K562 (cell line): Measurements from ENCODE around the gene MRPL41. TPM values are rescaled to one million over a fixed set of nuclear protein-coding genes. Genes with fewer than 3 reads are reported as not detected.
A peak's percentile ranks its signal among the peaks of the same experiment; 100 is the strongest.

Source experiments
- ATAC-seq: fragments of 200-7000 bp; cut with Tn5 transposase; 3 replicates; pipeline ENCODE4 v1.9.1; 2020; ENCODE audit warnings: moderate library complexity
- BruUV-seq: library from RNA; stranded (reverse); fragments of 400-500 nt; replicated peaks from 2 replicates; lab custom pipeline; 2021; lab: Mats Ljungman, UMichigan
- CTCF ChIA-PET: fragments of 300-600 bp; formaldehyde crosslinking; extraction: SDS; loops from one replicate; lab custom pipeline; 2021; ENCODE audit warnings: low intra/inter-chr PET ratio; lab: Yijun Ruan, JAX
- POLR2A ChIA-PET: fragments of 300-600, 350-650 bp; sonication (Branson Sonifier 250); formaldehyde crosslinking; extraction: SDS; loops from one replicate; lab custom pipeline; 2021; ENCODE audit warnings: antibody characterized with exemption, inconsistent platforms; lab: Yijun Ruan, JAX
- DNase-seq, 4 experiments: peaks; one replicate each; pipeline versions ENCODE4 v3.0.0 to v3.0.0-alpha.2; 2011 to 2018; ENCODE audit warnings: low spot score in 3 of 4, mixed read lengths in 3 of 4; ENCODE audit errors: extremely low read depth in 1 of 4
- FAIRE-seq: peaks from 2 replicates; lab custom pipeline; 2011; peaks lifted over from hg19 to GRCh38; lab: Jason Lieb, UNC
- H2AFZ ChIP-seq: 2 replicates; pipeline ENCODE4 v1.6.0; 2011; ENCODE audit warnings: low read depth, low read length, control low read depth, inconsistent platforms
- H3K27ac ChIP-seq: fragments of 200-600 bp; 3 replicates; pipeline ENCODE4 v1.8.0; 2011; ENCODE audit warnings: low read depth, mild to moderate bottlenecking, control low read depth, inconsistent platforms, low read length, moderate library complexity, mixed read lengths; ENCODE audit errors: extremely low read depth
- H3K27me3 ChIP-seq, 2 experiments: fragments of 300-600 bp in 1 of 2; 2 replicates in 1 of 2; 3 replicates in 1 of 2; pipeline versions ENCODE4 v1.6.0 to v1.8.0; 2011; ENCODE audit warnings: inconsistent platforms in 2 of 2, low read length in 2 of 2, mild to moderate bottlenecking in 1 of 2, mixed read lengths in 1 of 2, moderate library complexity in 1 of 2; ENCODE audit not compliant: control insufficient read depth in 2 of 2, insufficient read depth in 2 of 2
- H3K36me3 ChIP-seq: fragments of 300-600 bp; 3 replicates; pipeline ENCODE4 v1.8.0; 2011; ENCODE audit warnings: mild to moderate bottlenecking, low read length, inconsistent platforms; ENCODE audit not compliant: control insufficient read depth, insufficient read depth
- H3K4me1 ChIP-seq, 2 experiments: fragments of 200-600 bp in 1 of 2; replicated peaks in 1 of 2; 2 replicates in 1 of 2; 3 replicates in 1 of 2; pipeline versions ENCODE4 v1.5.1 to v1.8.0; 2011; ENCODE audit warnings: inconsistent platforms in 2 of 2, low read length in 2 of 2, mild to moderate bottlenecking in 1 of 2, mixed read lengths in 1 of 2, moderate library complexity in 1 of 2; ENCODE audit not compliant: control insufficient read depth in 2 of 2, insufficient read depth in 2 of 2
- H3K4me2 ChIP-seq: 2 replicates; pipeline ENCODE4 v1.6.1; 2011; ENCODE audit warnings: low read length, control low read depth, inconsistent platforms, mixed read lengths; ENCODE audit not compliant: insufficient read depth
- H3K4me3 ChIP-seq: fragments of 200-600 bp; sonication (generic), shearing (Covaris generic); 2 replicates; pipeline ENCODE4 v1.5.1; 2016; ENCODE audit warnings: control low read depth, inconsistent platforms
- H3K79me2 ChIP-seq: fragments of 200-600 bp; 3 replicates; pipeline ENCODE4 v1.8.0; 2011; ENCODE audit warnings: low read length, inconsistent platforms; ENCODE audit not compliant: control insufficient read depth, insufficient read depth
- H3K9ac ChIP-seq, 2 experiments: 2 replicates each; pipeline versions ENCODE4 v1.6.0 to v1.6.1; 2011; ENCODE audit warnings: low read depth in 2 of 2, low read length in 2 of 2, control low read depth in 1 of 2, inconsistent platforms in 1 of 2, mild to moderate bottlenecking in 1 of 2, mixed read lengths in 1 of 2; ENCODE audit not compliant: insufficient read depth in 1 of 2
- H3K9me1 ChIP-seq: one replicate; pipeline ENCODE4 v1.6.0; 2011; ENCODE audit warnings: inconsistent platforms, mild to moderate bottlenecking, low read length, moderate library complexity; ENCODE audit not compliant: control insufficient read depth, insufficient read depth
- H3K9me3 ChIP-seq: replicated peaks from 2 replicates; pipeline ENCODE4 v1.5.1; 2011; ENCODE audit warnings: low read depth, low read length, inconsistent platforms; ENCODE audit not compliant: control insufficient read depth, insufficient read depth
- H4K20me1 ChIP-seq: replicated peaks from 2 replicates; pipeline ENCODE4 v1.6.1; 2011; ENCODE audit warnings: low read length, inconsistent platforms, mixed read lengths; ENCODE audit not compliant: control insufficient read depth, insufficient read depth
- CXXC5 ChIP-seq: fragments of 250-450 bp; sonication (Bioruptor Pico); IDR thresholded peaks from 2 replicates; pipeline ENCODE4 v1.8.0; 2022; ENCODE audit warnings: inconsistent platforms, mild to moderate bottlenecking, moderate library complexity
- HBP1 ChIP-seq: fragments of 450-650 bp; formaldehyde crosslinking; IDR thresholded peaks from 2 replicates; pipeline ENCODE4 v1.4.0; 2022; ENCODE audit warnings: missing genetic modification characterization
- HNRNPL ChIP-seq: fragments of 200-400 bp; formaldehyde crosslinking; IDR thresholded peaks from 2 replicates; pipeline ENCODE4 v1.6.1; 2017; ENCODE audit warnings: low read depth, mild to moderate bottlenecking, low read length
- IRF9 ChIP-seq: fragments of 450-650 bp; IDR thresholded peaks from 2 replicates; pipeline ENCODE4 v1.6.1; 2016; ENCODE audit warnings: missing biosample characterization, missing genetic modification characterization
- KLF1 ChIP-seq: fragments of 450-650 bp; IDR thresholded peaks from 2 replicates; pipeline ENCODE4 v1.6.1; 2016; ENCODE audit warnings: missing genetic modification characterization, missing compliant biosample characterization
- PCBP1 ChIP-seq: fragments of 200-400 bp; formaldehyde crosslinking; IDR thresholded peaks from 2 replicates; pipeline ENCODE4 v1.6.1; 2018; ENCODE audit warnings: mild to moderate bottlenecking, low read depth, low read length; ENCODE audit not compliant: poor library complexity, severe bottlenecking
- RFX5 ChIP-seq: IDR thresholded peaks from 2 replicates; pipeline ENCODE4 v1.6.1; 2011; ENCODE audit warnings: low read depth, mild to moderate bottlenecking, improper control_type of control experiment, low read length
- RNF2 ChIP-seq: sonication (generic); IDR thresholded peaks from 2 replicates; pipeline ENCODE4 v1.6.1; 2016
- SRSF9 ChIP-seq: fragments of 200-400 bp; formaldehyde crosslinking; IDR thresholded peaks from 2 replicates; pipeline ENCODE4 v1.6.1; 2017; ENCODE audit warnings: low read depth, low read length, borderline replicate concordance
- ZBTB33 ChIP-seq: sonication (generic); formaldehyde crosslinking; IDR thresholded peaks from 2 replicates; pipeline ENCODE4 v1.8.1; 2023; ENCODE audit warnings: mild to moderate bottlenecking, missing genetic modification reagents
- ZNF778 ChIP-seq: fragments of 450-650 bp; formaldehyde crosslinking; IDR thresholded peaks from 2 replicates; pipeline ENCODE4 v1.4.0; 2020; ENCODE audit warnings: mild to moderate bottlenecking, moderate library complexity
- WGBS: fragments of 100-300 bp; shearing (Covaris generic); methylation state at CpG from one replicate; pipeline ENCODE4 v1.1.6; 2016; ENCODE audit warnings: low coverage, mixed read lengths; ENCODE audit not compliant: insufficient coverage; ENCODE audit errors: missing lambda C conversion rate; 5-methylcytosine and 5-hydroxymethylcytosine counted together
- in situ Hi-C: fragments of 300-500 bp; cut with MboI; formaldehyde crosslinking; loops from 4 replicates; pipeline ENCODE4 v1.15.0; 2018; ENCODE audit warnings: inconsistent platforms, mixed read lengths
- intact Hi-C: fragments of 100-400 bp; cut with micrococcal nuclease; formaldehyde crosslinking; loops from 2 replicates; pipeline ENCODE4 v1.14.2; 2022
- polyA plus RNA-seq, 8 experiments: library from polyadenylated mRNA; depleted of rRNA in 4 of 8; stranded (reverse) in 5 of 8; unstranded in 3 of 8; fragments of >200 nt; fragmentation: Nextera tagmentation in 2 of 8; fragmentation: Illumina TruSeq in 1 of 8; extraction: Ambion mirVana in 2 of 8; extraction: Trizol in 1 of 8; gene quantifications; 2 replicates each; pipeline versions ENCODE4 v1.2.1 to v1.2.3, GENCODE V29; 2011 to 2014; ENCODE audit warnings: inconsistent platforms in 1 of 8, missing spikeins in 1 of 8
- total RNA-seq, 7 experiments: library from RNA; depleted of rRNA in 6 of 7; stranded (reverse); fragments of >200 nt in 6 of 7; fragmentation: Illumina TruSeq in 2 of 7; extraction: Trizol in 2 of 7; gene quantifications; 2 replicates each; pipeline versions ENCODE4 v1.2.1 to v1.2.3, GENCODE V29; 2011 to 2021; ENCODE audit warnings: low replicate concordance in 1 of 7
- TF ChIP-seq, protein P1 (sequence below): IDR thresholded peaks from 3 replicates; pipeline ENCODE4 v1.6.1; 2011; ENCODE audit warnings: borderline replicate concordance, mild to moderate bottlenecking, moderate library complexity; ENCODE audit not compliant: insufficient read length; ENCODE audit errors: extremely low read depth

Gene MRPL41
- total and polyA plus RNA-seq, 9 of the 15 experiments (the other 6 are each of a cell fraction or from before 2014, with no cell fraction given): 2.6 to 259 (median 21.6) TPM

- no peak for FAIRE-seq
- CTCF ChIA-PET: no interaction called here
Observed at GRCh38 chr9:137515338-137515724, 36.3 kb upstream of the MRPL41 start.

More at GRCh38 chr9:137515338-137515724, 36.3 kb upstream of the MRPL41 start:
- Histone ChIP-seq H3K9ac (no peak overlapping the region; a peak in 1 of 4 replicates), H3K9me1 (no peaks in the 10 kb centered on the region), H3K4me2 (no peak overlapping the region), H2AFZ (no peak overlapping the region), H3K4me1 (peaks cover 13 to 45% of the 10 kb centered on the region in 2 experiments; a peak in 4 of 5 replicates), H3K27me3 (no peaks in the 10 kb centered on the region), H3K27ac (no peak overlapping the region), H3K9me3 (no peaks in the 10 kb centered on the region), H3K4me3 (no peak overlapping the region), H3K79me2 (no peaks in the 10 kb centered on the region), H3K36me3 (no peaks in the 10 kb centered on the region), H4K20me1 (no peaks in the 10 kb centered on the region)
- DNase-seq (no peak), ATAC-seq (peak; percentile 24; the same call in 1 of the 3 replicates)
- no peak for TF ChIP-seq IRF9 (tag)
- 0 out of 2 replicates have a peak, but pooled peaks have one; percentile 32 for TF ChIP-seq ZBTB33
- no peak for TF ChIP-seq HBP1
- no peak for TF ChIP-seq HNRNPL
- TF ChIP-seq RFX5: no peak
- TF ChIP-seq, protein P1, sequence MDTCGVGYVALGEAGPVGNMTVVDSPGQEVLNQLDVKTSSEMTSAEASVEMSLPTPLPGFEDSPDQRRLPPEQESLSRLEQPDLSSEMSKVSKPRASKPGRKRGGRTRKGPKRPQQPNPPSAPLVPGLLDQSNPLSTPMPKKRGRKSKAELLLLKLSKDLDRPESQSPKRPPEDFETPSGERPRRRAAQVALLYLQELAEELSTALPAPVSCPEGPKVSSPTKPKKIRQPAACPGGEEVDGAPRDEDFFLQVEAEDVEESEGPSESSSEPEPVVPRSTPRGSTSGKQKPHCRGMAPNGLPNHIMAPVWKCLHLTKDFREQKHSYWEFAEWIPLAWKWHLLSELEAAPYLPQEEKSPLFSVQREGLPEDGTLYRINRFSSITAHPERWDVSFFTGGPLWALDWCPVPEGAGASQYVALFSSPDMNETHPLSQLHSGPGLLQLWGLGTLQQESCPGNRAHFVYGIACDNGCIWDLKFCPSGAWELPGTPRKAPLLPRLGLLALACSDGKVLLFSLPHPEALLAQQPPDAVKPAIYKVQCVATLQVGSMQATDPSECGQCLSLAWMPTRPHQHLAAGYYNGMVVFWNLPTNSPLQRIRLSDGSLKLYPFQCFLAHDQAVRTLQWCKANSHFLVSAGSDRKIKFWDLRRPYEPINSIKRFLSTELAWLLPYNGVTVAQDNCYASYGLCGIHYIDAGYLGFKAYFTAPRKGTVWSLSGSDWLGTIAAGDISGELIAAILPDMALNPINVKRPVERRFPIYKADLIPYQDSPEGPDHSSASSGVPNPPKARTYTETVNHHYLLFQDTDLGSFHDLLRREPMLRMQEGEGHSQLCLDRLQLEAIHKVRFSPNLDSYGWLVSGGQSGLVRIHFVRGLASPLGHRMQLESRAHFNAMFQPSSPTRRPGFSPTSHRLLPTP: no peak
- peak; percentile 97 for TF ChIP-seq PCBP1
- TF ChIP-seq RNF2: no peak
- TF ChIP-seq ZNF778 (CRISPR knock-in tag): no peak
- TF ChIP-seq KLF1 (tag): no peak
- no peak for TF ChIP-seq CXXC5 (CRISPR knock-in tag)
- TF ChIP-seq SRSF9: no peak
- POLR2A ChIA-PET: interaction anchor here (0.7 kb wide), 2 partner anchors 18 to 32 kb away, joined by 3 to 4 read pairs; no protein-coding TSS in a partner anchor
- in situ Hi-C loops: no loop called here
- 35% methylated on average over 15 of the region's 23 CpGs for WGBS
- BruUV-seq: no TSS peak
- intact Hi-C loops: no loop called here
